ENCODE measurements around the gene ASIC5.

ASIC5 gene

DNA sequence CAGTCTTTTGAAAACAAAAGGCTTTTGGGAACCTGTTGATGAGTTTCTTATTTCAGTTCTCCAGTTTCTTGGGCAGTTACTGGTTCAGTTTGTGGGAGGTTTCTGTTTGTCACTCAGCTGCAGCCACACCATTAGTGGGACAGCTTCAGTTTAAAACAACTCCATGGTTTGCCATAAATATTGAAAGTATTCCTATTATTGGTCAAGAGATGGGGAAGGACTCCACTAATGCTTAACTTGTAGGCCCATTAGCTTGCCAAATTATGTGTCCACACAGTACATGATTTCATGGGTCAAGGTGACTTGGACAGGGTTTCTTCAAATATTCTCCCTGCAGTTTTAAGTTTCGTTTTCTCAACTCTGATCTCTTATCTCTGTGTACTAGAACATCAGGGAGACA is 15.5 kb upstream of the ASIC5 start:
- no peak for DNase-seq (ENCODE audit: low read depth, low spot score)

DNA sequence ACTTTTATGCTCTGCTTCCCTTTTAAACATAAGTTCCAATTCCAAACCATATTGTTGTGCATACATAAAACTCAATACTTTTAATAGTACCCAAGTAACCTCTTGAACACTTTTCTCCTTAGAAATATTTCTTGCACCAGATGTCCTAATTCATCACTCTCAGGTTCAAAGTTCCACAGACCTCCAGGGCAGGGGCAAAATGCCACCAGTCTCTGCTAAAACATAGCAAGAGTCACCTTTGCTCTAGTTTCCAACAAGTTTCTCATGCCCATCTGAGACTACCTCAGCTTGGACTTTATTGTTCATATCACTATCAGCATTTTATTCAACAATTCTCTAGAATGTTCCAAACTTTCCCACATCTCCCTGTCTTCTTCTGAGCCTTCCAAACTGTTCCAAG is 13.7 kb upstream of the ASIC5 start:
- no peak for DNase-seq (ENCODE audit: low read depth, low spot score)

DNA sequence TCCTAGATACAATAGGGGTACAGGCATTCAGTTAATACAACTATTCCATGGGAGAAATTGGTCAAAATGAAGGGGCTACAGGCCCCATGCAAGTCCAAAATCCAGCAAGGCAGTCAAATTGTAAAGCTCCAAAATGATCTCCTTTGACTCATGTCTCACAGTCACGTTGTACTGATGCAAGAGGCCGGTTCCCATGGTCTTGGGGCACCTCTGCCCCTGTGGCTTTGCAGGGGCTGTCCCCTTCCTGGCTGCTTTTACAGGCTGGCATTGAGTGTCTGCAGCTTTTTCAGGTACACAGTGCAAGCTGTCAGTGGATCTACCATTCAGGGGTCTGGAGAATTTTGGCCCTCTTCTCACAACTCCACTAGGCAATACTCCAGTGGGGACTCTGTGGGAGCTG is 12.5 kb upstream of the ASIC5 start:
- no peak for DNase-seq (ENCODE audit: low read depth, low spot score)

DNA sequence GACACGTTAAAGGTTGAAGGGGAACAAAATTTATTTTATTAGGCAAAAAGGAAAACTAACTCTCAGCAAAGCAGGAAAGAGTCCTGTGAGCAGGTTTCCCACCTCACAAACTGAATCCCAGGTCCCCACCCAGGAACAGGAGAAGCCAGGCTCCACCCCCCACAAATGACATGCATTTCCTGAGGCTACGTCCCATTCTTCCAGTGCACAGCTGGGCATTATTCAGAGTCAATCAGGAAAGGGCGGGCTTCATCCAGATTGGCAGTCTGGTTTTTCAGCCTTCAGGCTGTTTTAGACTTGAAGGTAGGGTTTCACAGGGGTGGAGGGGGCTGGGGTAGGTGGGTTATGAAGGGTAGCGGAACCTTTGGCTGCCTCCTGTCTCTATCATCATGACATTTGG is 11.9 kb upstream of the ASIC5 start:
- no peak for DNase-seq (ENCODE audit: low read depth, low spot score)

DNA sequence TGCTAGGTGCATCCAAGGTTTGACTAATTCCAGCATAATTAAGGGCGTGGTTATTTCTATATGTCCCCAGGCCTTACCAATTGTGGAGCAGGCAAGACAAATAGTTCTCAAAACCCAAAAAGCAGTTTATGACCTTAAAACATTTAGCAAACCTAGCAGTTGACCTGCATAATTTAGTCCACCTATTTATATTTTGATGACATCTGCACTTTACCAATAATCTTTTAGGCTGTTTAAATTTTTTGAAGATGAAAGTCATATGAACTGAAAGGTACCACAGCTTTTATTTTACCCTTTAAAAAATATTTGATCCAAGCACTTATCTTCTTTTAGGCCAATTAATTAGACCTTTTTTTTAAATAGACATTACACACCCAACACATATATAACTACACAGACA is 9.8 kb upstream of the ASIC5 start:
- DNase-seq (ENCODE audit: low read depth, low spot score) = no peak

DNA sequence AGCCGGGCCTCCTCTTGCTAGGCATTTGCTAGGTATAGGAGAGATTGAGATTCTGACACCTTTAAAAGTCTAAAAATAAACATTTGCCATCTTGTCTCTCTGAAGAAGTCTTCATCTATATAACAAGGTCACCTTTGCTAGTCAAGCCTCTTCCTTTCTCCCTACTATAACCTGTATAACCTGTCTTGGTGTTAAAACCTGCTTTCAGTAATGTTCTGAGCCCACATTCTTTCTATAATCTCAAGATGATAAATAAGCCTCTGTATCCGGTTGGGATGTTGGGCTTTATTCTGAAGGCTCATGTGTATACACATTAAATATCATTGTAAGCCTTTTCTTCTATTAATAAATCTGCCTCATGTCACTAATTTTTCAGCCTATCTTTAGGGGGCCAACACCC is 10.2 kb downstream of the ASIC5 start:
- DNase-seq (ENCODE audit: low read depth, low spot score) = no peak

DNA sequence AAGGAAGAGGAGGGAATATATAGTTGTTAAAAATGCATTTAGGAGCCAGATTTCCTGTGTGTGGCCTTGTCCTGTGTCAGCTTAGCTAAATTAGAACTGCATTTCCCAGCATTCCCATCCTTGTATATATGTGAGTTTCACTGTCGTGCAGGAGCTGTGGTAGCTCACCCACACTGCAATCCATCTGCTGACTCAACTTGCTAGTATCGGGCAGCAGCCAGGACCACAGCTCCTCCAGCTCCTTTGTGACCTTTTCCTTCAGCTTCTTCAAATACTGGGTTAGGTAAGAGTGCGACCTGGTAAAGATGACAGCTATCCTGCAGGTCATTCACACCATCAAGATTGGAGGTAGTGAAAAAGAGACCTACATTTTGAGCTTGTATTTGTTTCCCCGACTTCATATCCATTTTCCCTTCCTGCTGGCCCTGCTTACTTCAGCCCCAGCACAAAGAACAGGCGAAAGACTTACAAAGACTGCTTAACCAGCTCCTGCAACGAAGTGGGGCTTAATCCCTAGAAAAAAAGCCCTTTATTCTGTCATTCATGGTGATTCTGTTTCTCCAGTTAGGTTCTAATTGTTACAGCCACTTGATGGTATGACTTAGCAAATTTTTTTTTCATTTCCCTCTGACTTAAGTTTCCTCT is 11.4 kb downstream of the ASIC5 start:
- no peak for DNase-seq (ENCODE audit: low read depth, low spot score)

DNA sequence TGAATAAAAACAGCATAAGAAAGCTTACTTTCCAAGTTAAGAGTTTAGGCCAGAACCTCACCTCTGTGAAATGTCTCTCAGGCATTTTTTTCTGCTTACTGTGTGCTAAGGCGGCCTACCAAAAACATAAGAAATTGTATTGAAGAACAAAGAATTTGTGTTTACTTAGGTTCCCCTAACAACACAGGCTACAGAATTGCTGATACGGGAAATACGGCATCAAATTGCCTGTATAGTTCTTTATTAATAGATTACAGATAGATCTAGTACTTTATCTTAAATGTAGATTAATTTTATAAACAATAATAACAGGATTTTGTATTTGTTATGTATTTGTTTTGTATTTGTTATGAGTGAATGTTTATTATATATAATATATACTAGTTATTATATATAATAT is 12.9 kb downstream of the ASIC5 start:
- DNase-seq (ENCODE audit: low read depth, low spot score) = no peak

DNA sequence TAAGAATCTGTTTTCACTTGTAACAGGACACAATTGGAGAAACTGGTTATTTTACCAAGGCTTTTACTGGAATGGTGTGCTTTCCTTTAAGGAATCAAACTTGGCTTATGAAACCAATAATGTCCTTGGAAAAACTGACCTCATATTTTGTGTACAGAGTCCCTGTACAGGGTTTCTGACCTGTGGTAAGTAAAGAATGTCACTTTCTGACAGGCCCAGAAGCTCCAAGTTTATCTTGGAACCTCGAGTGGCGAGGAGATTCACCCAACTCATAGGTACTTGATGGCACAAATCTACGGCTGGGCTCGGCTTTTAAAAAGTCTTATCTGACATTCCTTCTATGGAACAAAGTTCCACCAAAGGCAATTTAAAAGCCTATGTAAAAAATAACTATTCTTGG is 17.0 kb downstream of the ASIC5 start:
- DNase-seq (ENCODE audit: low read depth, low spot score) = no peak

DNA sequence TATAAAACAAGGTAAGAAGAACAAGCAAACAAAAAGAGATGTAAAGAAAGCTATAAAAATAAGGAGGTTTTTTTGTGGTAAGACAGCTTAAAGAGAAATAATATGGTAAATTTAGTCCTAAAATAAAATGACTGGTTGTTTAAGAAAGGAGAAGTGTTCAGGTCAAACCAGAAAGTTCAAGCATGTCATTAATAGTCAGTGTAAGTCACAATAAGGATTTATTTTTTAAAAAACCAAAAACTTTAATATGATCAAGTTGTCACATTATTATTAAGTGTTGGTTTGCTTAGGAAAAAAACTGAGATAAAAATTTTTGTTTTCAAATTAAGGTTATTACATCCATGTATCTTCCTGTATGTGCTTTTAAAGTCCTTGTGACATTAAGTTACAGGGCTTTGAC is 19.1 kb downstream of the ASIC5 start:
- DNase-seq (ENCODE audit: low read depth, low spot score) = no peak

DNA sequence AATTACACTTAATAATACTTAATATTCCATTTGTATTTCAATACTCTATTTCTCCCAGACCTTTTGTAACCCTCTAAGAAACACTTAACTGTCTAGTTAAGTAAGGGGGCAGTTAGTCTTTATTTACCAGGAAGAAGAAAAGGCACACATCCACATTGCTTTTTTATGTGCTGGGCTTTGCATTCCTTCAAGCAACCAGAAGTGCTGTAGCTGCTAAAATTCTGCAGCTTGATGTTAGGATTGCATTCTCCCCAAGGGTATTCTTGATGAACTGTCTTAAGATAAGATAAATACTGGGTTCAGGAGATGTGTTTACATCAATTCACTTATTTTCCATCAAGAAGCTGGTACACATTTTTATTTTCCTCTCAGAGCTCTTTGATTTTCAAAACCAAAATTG is 24.0 kb downstream of the ASIC5 start:
- no peak for DNase-seq (ENCODE audit: low read depth, low spot score)

DNA sequence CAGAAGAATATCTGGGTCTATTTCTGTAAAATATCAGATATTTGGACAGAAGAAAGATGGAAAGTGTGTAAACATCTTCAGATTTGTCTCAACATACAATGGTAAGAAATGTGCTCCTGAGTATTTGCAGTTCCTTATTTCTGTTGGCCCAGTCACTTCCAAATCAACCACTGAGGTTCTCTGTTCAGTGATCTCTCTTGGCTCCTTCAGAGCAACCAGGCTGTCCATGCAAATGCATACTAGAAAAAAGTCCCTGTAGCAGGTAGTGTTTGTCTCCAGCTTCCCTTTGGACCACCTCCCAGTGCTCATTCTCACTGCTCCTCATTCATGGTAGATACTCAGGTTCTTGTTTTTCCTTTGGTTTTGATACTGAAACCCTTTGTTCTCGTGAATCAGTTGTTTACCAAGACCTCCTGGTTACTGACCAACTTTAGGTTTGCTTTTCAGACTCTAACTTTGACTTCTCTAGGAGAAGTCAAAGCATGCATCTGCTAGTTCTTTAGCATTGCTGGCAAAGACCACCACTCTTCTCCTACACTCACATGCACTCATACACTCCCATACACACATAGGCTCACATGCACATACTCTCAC is 28.8 kb downstream of the ASIC5 start:
- DNase-seq (ENCODE audit: low read depth, low spot score) = no peak

DNA sequence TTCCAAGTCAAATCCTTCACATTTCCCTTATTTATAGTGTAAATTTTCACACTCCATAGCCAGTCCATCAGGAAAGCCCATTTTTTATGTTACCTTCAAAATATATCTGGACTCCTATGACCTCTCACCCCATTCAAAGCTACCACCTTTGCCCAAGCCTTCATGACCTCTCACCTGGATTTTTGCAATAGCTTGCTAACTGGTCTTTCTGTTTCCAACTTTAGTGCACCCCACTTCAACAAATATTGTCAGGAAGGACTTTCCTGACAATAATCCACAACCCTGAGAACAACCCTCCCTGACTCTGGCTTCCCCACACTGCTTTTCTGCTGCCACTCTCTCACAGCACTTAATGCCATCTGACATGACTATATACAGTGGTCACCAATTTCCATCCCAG is 33.4 kb downstream of the ASIC5 start:
- DNase-seq (ENCODE audit: low read depth, low spot score) = no peak

DNA sequence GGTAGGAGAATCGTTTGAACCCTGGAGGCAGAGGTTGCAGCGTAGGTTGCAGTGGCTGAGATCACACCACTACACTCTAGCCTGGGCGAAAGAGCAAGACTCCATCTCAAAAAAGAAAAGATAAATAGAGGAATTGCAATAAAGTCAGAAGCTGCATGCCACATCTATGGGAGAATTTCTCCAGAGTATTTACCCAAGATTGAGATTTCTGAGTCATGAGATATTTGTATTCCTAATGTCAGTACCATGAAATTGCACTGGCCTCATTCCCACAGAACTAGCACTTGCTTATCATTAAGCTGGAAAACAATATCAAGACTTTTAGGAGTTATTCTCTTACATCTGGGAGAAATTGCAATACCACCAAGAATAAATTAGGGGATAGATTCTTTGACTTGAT is 37.4 kb downstream of the ASIC5 start:
- no peak for DNase-seq (ENCODE audit: low read depth, low spot score)

DNA sequence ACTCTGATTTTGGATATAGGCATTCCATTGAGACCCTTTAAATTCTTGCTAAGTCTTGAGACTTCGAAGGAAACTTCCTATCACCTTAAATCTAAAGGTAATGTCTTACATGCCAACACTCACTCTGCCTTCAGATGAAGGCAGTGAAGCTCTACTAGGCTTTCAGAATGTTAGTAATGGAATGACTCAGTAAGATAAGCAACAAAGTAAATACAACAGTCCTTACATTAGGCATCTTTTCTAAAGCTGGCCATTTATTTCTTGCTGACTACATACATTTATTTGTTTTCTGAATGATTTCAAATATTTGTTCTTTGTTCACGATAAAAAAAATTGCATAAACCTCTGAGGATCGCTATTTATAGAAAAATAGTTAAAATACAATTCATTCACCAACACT is 43.5 kb downstream of the ASIC5 start:
- DNase-seq (ENCODE audit: low read depth, low spot score) = no peak

DNA sequence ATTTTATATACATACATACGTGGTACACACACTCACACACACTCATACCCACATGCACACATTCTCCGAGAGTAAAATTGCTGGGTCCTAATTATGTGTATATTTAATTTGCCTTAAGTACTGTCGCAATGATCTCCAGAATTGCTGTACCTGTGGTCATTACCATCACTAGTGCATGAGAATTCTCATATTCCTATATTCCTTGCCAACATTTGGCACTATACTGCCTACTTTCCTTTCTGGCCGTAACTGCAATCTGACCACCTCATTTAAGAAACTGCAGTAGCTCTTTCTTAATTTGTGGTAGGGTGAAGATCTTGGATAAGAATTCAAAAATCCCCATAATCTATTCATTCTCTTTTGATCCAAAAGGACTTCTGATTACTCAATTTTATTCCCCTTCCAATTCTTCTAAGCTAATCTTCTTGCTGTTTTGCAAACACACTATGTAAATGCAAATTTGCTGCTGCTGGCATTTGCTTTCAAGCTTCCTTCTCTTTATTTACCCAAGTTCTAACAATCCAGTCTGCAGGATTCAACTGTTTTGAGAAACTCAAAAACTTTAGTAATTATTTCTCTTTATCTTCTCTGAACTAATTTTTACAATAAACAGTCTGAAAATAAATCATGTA is 45.1 kb downstream of the ASIC5 start:
- no peak for DNase-seq (ENCODE audit: low read depth, low spot score)

DNA sequence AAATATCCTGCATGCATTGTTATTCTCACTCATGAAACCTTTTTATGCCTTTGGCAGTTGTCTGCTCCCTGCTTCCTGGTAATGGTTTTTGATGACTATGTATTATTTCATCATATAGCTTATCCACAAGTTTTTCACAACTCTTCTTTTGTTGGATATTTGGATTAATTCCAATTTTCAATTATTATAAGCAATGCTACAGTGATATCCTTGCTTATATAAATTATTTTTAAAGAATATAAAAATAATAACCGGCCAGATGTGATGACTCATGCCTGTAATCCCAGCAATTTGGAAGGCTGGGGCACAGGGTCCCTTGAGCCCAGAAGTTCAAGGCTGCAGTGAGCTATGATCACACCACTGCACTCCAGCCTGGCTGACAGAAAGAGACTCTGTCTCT is 47.0 kb downstream of the ASIC5 start:
- DNase-seq (ENCODE audit: low read depth, low spot score) = no peak

DNA sequence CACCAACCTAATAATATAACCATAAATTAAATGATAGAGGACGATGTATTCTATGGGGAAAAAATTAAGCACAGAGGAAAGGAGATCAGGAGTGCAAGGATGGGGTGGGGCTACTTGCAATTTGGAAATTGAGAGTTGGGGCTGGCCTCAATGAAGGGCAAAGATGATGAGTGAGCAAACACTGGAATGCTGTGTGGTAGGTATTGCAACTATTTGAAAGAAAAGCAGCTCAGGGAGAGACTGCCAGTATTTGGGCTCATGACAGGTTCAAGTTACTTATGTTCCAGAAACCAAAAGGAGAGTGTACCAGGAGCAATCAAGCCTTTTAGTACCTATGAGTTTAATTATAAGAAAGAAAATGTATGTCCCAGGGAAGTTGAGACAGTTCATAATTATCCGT is 47.4 kb downstream of the ASIC5 start:
- no peak for DNase-seq (ENCODE audit: low read depth, low spot score)

DNA sequence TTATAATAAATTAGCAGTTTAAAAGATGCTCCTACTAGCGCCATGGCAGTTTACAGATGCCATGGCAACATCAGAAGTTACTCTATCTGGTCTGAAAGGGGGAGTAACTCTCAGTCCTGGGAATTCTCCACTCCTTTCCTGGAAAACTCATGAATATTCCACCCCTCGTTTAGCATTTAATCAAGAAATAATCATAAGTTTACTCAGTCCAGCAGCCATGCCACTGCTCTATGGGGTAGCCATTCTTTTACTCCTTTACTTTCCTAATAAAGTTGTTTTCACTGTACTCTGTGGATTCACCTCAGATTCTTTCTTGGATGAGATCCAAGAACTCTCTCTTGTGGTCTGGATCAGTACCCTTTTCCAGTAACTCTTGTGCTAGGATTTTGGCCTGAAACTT is 55.0 kb downstream of the ASIC5 start:
- no peak for DNase-seq (ENCODE audit: low read depth, low spot score)

DNA sequence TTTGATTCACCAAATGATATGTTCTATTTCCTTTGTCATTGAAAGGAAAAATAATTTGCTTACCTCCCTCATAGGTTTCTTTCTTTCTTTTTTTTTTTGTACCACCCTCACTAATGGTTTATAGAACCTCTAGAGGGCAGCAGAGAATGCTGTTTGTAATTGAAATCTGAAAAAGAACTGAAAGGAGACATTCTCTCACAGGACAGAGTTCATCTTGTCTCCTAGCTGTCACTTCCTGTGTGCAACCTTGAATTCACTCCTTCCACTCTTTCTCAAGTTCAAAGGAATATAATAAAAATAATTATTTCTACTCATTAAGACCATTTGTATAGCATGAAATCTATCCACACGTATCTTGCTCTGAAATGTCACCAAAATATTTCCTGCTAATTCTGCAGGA is 56.2 kb downstream of the ASIC5 start:
- peak; percentile 41 for DNase-seq (ENCODE audit: low read depth, low spot score)

DNA sequence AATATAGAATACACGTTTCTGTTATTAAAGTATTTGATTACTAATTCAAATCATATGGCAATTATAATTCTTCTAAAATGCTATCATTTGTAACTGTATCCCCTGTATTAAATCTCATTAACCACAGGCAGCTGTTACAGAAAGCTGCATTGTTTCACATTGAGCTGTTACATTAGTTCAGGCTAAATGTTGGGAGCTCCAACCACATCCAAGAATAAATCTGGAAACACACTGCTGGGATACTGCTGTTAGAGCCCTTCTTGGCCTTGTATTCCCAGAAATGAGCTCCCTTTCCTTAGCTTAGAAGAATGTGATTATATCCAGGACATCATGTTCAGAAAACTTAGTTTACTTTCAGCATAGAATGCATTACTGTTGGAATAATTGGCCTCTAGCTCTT is 59.1 kb downstream of the ASIC5 start:
- no peak for DNase-seq (ENCODE audit: low read depth, low spot score)

DNA sequence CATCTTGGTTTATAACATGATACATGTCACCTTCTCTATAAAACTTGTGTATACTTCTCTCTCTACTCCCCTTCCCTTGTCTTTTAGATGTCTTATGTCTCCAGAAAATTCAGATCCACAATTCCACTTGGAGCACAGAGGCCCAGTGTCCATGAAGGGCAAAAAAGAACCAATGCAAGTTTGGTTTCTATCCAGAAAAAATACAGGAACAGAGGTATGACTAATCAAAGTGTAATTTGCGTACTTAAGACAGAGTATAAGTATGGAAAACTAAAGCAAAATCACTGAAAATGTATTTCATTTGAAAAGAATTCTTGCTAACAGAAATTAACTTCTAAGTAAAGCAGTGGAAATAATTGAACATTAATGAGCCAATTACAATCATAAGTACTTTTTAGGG is 61.1 kb downstream of the ASIC5 start:
- no peak for DNase-seq (ENCODE audit: low read depth, low spot score)

DNA sequence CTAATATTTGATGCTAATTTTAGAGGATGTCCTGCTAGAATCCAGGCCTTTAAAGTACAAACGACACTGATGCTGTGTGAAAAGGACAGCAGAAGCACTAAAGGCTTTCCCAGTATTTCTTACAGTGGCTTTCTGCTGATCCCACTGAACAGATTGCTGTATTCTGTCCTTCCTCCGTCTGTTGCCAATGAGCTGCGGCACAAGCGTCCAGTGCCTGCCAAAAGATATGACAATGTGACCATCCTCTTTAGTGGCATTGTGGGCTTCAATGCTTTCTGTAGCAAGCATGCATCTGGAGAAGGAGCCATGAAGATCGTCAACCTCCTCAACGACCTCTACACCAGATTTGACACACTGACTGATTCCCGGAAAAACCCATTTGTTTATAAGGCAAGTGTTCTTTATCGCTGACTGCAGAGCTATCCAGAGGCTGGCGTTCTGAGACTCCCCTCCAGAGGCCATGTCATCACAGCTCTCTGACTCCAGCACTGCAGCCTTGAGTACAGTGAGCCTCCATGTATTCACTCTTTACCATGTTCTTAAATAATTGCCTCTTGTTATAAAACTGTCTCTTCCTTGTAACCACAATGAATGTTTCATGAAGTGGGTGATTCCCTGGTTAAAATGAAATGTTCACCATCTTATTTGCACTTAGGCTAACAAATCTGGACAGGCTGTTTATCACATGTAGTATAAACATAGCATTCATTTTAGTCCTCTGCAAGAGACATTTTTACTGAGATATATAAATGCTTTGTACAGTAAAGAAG is 63.7 kb downstream of the ASIC5 start:
- DNase-seq (ENCODE audit: low read depth, low spot score) = no peak

Data from brain pericyte (primary cell).